HG02588 (cell line): ENCODE data around the gene CACNA1H.

ENCODE experiments used
- ATAC-seq: cut with Tn5 transposase; IDR thresholded peaks from one replicate; pipeline ENCODE4 v1.9.1; 2021; ENCODE audit warnings: mild to moderate bottlenecking, moderate library complexity; ENCODE audit not compliant: unreplicated experiment

Gene CACNA1H

GRCh38 chr16:1171001-1171400, 18.1 kb downstream of the CACNA1H start:
- no peak for ATAC-seq

- ATAC-seq, result no peak
Measured at GRCh38 chr16:1171854-1172428, 19.0 kb downstream of the CACNA1H start.

- no peak for ATAC-seq
Measured at GRCh38 chr16:1172651-1173050, 19.7 kb downstream of the CACNA1H start.

- ATAC-seq, result no peak
Measured at GRCh38 chr16:1173788-1174451, 21.0 kb downstream of the CACNA1H start.

DNA sequence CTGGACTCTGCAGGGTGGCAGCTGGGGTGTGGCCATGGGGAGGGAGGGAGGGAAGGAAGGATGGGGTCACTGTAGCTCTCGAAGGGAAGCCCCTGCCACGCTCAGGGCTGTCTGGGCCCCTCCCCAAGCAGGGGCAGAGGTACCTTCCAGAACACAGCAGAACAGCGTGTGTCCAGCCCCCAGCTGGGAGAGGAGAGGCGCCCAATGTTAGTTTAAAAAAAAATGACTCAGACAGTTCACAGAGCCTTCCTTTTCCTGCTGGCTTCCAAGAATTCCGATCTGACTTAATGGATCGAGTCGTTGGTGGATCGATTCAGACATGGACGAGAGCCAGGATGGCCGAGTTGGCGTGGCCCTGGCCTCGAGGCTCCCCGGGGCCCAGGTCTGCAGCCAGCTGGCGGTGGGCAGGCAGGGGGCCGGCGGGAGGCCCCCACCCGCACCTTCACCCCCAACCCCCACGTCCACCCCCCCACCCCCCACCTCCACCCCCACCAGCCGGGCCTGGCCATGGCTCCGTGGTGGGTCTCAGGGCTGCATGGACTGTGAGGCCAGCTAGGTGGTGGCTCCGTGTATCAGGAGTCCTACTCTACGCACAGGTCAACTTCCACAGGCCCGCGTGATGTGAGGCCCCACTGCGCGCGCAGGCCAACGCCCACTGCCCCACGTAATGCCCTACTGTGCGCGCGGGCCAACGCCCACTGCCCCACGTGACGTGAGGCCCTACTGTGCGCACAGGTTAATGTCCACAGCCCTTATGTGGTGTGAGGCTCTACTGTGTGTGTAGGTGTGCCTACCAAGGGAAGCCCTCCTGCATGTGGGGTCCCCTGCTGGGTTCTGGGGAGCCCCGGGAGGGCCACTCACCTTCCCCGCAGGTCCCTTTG, 21.8 kb downstream of the CACNA1H start:
- ATAC-seq, result no peak

DNA sequence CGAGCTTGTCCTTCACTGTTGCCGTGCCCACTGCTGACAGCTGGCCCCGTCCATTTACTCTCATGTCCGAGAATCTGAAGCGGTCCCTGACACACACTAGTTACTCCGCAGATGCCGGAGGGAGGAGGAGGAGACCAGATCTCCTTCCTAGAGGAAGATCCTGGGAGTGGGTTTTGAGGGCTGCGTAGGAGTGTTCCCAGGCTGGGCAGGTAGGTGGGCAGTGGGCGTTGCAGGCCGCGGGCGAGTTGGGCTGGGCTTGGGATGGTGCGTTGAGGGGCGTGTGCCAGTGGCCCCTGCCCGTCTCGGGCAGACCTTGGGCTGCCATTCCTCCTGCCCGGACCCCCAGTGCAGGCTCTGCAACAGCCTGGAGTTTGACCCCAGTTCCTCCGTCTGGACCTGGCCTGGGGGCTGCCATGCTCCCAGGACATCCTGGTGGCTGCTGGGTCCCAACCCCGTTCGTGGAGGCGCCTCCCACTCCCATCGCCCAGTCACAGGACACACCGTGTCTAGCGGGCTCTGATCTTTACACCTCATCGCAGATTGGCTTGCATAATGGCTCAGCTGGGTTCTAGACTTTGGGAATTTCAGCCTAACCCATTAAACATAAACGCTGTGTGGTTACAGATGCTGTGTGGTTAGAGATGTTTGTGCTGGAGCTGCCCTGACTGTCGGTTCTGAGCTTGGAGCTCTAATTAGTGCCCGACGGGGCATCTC, 22.8 kb downstream of the CACNA1H start:
- ATAC-seq, result no peak

DNA sequence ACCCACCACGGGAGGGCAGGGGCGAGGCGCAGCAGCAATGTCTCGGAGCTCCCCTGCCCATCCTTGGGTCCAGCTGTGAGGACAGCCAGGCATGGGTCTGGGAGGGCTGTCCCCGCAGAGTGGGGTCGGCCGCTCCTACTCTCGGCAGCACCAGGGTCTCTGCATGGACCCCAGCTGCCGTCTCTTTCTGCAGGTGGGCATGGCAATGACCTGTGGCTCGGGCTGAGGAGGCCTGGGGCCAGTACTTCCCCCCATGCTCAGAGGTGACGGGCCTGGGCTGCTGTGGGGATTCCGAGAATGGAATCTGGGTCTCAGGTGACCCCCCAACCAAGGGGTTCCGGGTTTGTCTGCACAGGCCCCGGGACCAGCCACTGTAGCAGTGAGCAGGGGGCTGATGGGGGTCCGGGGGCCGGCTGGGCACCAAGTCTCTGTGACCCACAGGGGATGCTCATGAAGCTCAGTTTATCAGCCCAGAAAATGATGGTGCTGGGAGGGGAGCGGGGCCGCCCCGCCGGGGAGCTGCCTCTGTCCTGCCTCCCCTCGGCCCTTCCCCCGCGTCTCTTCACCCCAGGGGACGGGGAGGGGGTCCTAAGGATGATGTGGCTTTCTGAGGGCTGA, 23.5 kb downstream of the CACNA1H start:
- no peak for ATAC-seq

DNA sequence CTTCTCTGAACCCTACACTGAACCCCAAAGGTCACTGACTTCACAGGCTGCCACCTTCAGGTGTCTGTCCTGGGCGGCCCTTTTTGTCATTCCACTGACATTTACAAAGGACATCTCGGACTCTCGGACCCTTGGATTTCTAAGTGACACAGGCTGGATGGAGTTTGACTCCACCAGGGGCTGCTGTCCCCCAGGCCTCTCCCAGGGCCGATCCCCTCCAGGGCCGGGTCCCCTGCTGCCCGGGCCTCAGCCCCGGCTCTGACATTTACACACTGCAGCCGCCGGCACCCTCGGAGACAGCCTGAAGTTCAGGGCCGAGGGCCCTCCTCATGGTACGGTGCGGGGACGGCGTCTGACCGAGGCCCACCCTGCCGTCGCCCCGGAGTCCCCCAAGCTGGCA, 24.1 kb downstream of the CACNA1H start:
- no peak for ATAC-seq

DNA sequence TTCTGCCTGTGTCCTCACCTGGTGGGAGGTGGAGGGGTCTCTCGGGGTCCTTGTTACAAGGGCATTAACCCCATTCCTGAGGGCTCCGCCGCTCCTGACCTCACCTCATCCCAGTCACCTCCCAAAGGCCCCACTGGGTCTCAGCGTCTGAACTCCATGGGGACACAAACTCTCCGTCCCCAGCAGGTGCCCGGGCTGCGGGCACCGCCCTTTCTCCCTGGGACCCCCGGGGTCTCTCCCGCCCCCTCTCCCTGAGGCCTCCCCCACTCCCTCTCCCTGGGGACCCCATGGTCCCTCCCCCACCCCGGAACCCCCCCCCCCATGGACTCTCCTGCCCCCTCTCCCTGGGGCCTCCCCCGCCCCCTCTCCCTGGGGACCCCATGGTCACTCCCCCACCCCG, 24.8 kb downstream of the CACNA1H start:
- no peak for ATAC-seq

GRCh38 chr16:1178295-1178910, 25.5 kb downstream of the CACNA1H start:
- ATAC-seq, result no peak

GRCh38 chr16:1180549-1181403, 27.9 kb downstream of the CACNA1H start:
- ATAC-seq, result no peak

DNA sequence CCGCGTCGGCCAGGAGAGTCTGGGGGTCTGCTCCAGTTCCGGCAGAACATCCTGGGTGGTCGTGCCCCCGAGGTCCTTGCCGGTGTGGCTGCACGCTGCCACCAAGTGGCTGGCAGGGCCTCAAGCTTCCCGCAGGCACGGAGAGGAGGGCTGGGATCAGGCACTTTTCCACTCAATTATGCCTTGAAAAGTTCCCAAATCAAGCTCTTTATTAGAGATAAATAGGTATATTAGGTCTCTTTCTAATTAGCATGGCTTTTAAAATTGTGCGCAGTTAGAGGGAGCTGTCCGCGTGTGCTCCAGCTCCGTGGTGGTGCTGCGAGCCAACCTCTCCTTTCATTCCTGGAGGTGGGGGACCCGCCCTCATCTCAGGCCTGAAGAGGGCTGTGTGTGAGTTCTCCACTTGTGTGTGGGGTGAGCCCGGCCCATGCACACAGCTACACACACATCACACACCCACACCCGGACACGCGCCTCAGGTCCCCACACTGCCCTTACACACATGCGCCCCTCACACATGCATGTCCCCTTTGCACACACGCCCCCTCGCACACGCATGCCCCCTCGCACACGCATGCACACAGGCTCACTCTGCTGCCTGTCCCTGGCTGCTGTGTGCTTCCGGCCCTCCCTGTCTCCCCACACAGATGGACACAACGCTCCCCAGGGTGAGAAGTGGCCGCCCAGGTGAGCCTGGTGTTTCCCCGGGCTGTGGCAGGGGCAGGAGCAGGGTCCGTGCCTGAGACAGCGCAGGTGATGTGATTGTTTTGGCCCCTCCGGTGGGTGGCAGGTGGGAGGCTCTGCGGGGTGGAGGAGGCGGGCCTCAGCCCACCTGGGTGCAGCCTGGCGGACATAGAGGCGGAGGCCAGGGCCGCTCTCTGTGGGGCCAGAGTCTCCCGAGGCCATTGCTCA, 28.8 kb downstream of the CACNA1H start:
- no peak for ATAC-seq

DNA sequence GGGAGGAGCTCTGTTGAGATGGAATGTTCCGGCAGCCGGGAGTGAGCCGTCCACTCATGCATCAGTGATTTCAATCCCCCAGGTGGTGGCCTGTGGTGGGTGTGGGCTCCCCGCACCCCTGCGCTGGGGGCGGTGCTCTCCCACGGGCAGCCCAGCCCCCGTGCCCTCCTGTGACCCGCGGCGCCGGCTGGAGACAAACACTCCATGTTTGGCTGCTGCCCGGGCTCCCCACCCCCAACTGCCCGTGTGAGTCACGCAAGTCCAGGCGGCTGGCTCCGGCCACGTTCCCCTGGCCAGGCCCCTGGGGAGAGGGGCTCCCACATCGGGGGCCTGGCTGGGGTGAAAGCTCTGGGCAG, 29.4 kb downstream of the CACNA1H start:
- no peak for ATAC-seq

- ATAC-seq, result no peak
Measured at GRCh38 chr16:1182950-1183907, 30.3 kb downstream of the CACNA1H start.

GRCh38 chr16:1184156-1184868, 31.4 kb downstream of the CACNA1H start:
- no peak for ATAC-seq

DNA sequence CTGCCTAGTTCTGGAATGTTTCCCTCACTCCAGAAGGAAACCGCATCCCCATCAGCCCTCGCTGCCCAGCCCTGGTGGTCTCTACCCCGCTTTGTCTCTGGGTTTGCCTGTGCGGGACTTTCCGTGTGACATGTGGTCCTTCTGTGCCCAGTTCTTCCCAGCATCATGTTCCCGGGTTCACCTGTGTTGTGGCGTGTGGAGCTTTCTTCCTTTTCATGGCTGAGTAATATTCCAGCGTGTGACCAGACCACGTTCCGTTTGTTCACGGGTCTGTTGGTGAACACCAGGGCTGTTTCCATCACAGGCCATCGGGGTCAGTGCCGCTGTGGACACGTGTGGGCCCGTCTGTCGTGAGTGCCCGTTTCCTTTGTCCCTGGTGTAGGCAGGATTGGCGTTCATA, 32.1 kb downstream of the CACNA1H start:
- ATAC-seq, result no peak
